K562 (cell line): ENCODE measurements around the gene KRTAP3-2. TPM values are rescaled to one million over a fixed set of nuclear protein-coding genes. Genes with fewer than 3 reads are reported as not detected.

Experiments
- ATAC-seq: fragments of 200-7000 bp; cut with Tn5 transposase; 3 replicates; pipeline ENCODE4 v1.9.1; 2020; ENCODE audit warnings: moderate library complexity
- BruUV-seq: library from RNA; stranded (reverse); fragments of 400-500 nt; replicated peaks from 2 replicates; lab custom pipeline; 2021; lab: Mats Ljungman, UMichigan
- CTCF ChIA-PET: fragments of 300-600 bp; formaldehyde crosslinking; extraction: SDS; loops from one replicate; lab custom pipeline; 2021; ENCODE audit warnings: low intra/inter-chr PET ratio; lab: Yijun Ruan, JAX
- POLR2A ChIA-PET: fragments of 300-600, 350-650 bp; sonication (Branson Sonifier 250); formaldehyde crosslinking; extraction: SDS; loops from one replicate; lab custom pipeline; 2021; ENCODE audit warnings: antibody characterized with exemption, inconsistent platforms; lab: Yijun Ruan, JAX
- DNase-seq, 4 experiments: peaks; one replicate each; pipeline versions ENCODE4 v3.0.0 to v3.0.0-alpha.2; 2011 to 2018; ENCODE audit warnings: low spot score in 3 of 4, mixed read lengths in 3 of 4; ENCODE audit errors: extremely low read depth in 1 of 4
- FAIRE-seq: peaks from 2 replicates; lab custom pipeline; 2011; peaks lifted over from hg19 to GRCh38; lab: Jason Lieb, UNC
- H2AFZ ChIP-seq: 2 replicates; pipeline ENCODE4 v1.6.0; 2011; ENCODE audit warnings: low read depth, low read length, control low read depth, inconsistent platforms
- H3K27ac ChIP-seq: fragments of 200-600 bp; 3 replicates; pipeline ENCODE4 v1.8.0; 2011; ENCODE audit warnings: low read depth, mild to moderate bottlenecking, control low read depth, inconsistent platforms, low read length, moderate library complexity, mixed read lengths; ENCODE audit errors: extremely low read depth
- H3K27me3 ChIP-seq, 2 experiments: fragments of 300-600 bp in 1 of 2; 2 replicates in 1 of 2; 3 replicates in 1 of 2; pipeline versions ENCODE4 v1.6.0 to v1.8.0; 2011; ENCODE audit warnings: inconsistent platforms in 2 of 2, low read length in 2 of 2, mild to moderate bottlenecking in 1 of 2, mixed read lengths in 1 of 2, moderate library complexity in 1 of 2; ENCODE audit not compliant: control insufficient read depth in 2 of 2, insufficient read depth in 2 of 2
- H3K36me3 ChIP-seq: fragments of 300-600 bp; 3 replicates; pipeline ENCODE4 v1.8.0; 2011; ENCODE audit warnings: mild to moderate bottlenecking, low read length, inconsistent platforms; ENCODE audit not compliant: control insufficient read depth, insufficient read depth
- H3K4me1 ChIP-seq, 2 experiments: fragments of 200-600 bp in 1 of 2; replicated peaks in 1 of 2; 2 replicates in 1 of 2; 3 replicates in 1 of 2; pipeline versions ENCODE4 v1.5.1 to v1.8.0; 2011; ENCODE audit warnings: inconsistent platforms in 2 of 2, low read length in 2 of 2, mild to moderate bottlenecking in 1 of 2, mixed read lengths in 1 of 2, moderate library complexity in 1 of 2; ENCODE audit not compliant: control insufficient read depth in 2 of 2, insufficient read depth in 2 of 2
- H3K4me2 ChIP-seq: 2 replicates; pipeline ENCODE4 v1.6.1; 2011; ENCODE audit warnings: low read length, control low read depth, inconsistent platforms, mixed read lengths; ENCODE audit not compliant: insufficient read depth
- H3K4me3 ChIP-seq: fragments of 200-600 bp; sonication (generic), shearing (Covaris generic); 2 replicates; pipeline ENCODE4 v1.5.1; 2016; ENCODE audit warnings: control low read depth, inconsistent platforms
- H3K79me2 ChIP-seq: fragments of 200-600 bp; 3 replicates; pipeline ENCODE4 v1.8.0; 2011; ENCODE audit warnings: low read length, inconsistent platforms; ENCODE audit not compliant: control insufficient read depth, insufficient read depth
- H3K9ac ChIP-seq, 2 experiments: 2 replicates each; pipeline versions ENCODE4 v1.6.0 to v1.6.1; 2011; ENCODE audit warnings: low read depth in 2 of 2, low read length in 2 of 2, control low read depth in 1 of 2, inconsistent platforms in 1 of 2, mild to moderate bottlenecking in 1 of 2, mixed read lengths in 1 of 2; ENCODE audit not compliant: insufficient read depth in 1 of 2
- H3K9me1 ChIP-seq: one replicate; pipeline ENCODE4 v1.6.0; 2011; ENCODE audit warnings: inconsistent platforms, mild to moderate bottlenecking, low read length, moderate library complexity; ENCODE audit not compliant: control insufficient read depth, insufficient read depth
- H3K9me3 ChIP-seq: replicated peaks from 2 replicates; pipeline ENCODE4 v1.5.1; 2011; ENCODE audit warnings: low read depth, low read length, inconsistent platforms; ENCODE audit not compliant: control insufficient read depth, insufficient read depth
- H4K20me1 ChIP-seq: replicated peaks from 2 replicates; pipeline ENCODE4 v1.6.1; 2011; ENCODE audit warnings: low read length, inconsistent platforms, mixed read lengths; ENCODE audit not compliant: control insufficient read depth, insufficient read depth
- CTCF ChIP-seq, 3 experiments: IDR thresholded peaks in 2 of 3; conservative IDR thresholded peaks in 1 of 3; 2 replicates each; pipeline ENCODE4 v1.5.1; 2011 to 2012; ENCODE audit warnings: low read length in 3 of 3, mild to moderate bottlenecking in 3 of 3, control low read depth in 2 of 3, improper control_type of control experiment in 1 of 3, inconsistent platforms in 1 of 3, low read depth in 1 of 3, mixed read lengths in 1 of 3, moderate library complexity in 1 of 3; ENCODE audit not compliant: insufficient read depth in 2 of 3
- ELF2 ChIP-seq: fragments of 250-450 bp; sonication (Bioruptor Pico); IDR thresholded peaks from 2 replicates; pipeline ENCODE4 v1.5.0; 2021; ENCODE audit warnings: mild to moderate bottlenecking
- FOS ChIP-seq: IDR thresholded peaks from 3 replicates; pipeline ENCODE4 v1.6.1; 2011; ENCODE audit not compliant: insufficient read length; ENCODE audit errors: extremely low read depth
- MAFF ChIP-seq: IDR thresholded peaks from 2 replicates; pipeline ENCODE4 v1.6.1; 2012; ENCODE audit warnings: low read length, improper control_type of control experiment
- NR2C2 ChIP-seq, 2 experiments: fragments of 200-800 bp in 1 of 2; sonication (Bioruptor generic) in 1 of 2; sonication (generic) in 1 of 2; formaldehyde crosslinking in 1 of 2; IDR thresholded peaks; 2 replicates each; pipeline versions ENCODE4 v1.6.1 to v1.8.0; 2016 to 2022; ENCODE audit warnings: mild to moderate bottlenecking in 1 of 2, missing compliant biosample characterization in 1 of 2, missing genetic modification characterization in 1 of 2, missing genetic modification reagents in 1 of 2
- PHTF2 ChIP-seq: fragments of 250-450 bp; sonication (Bioruptor Pico); IDR thresholded peaks from 2 replicates; pipeline ENCODE4 v1.5.0; 2021; ENCODE audit warnings: mild to moderate bottlenecking
- POLR3A ChIP-seq: IDR thresholded peaks from 2 replicates; pipeline ENCODE4 v1.6.1; 2011; ENCODE audit warnings: borderline replicate concordance, mild to moderate bottlenecking, moderate library complexity; ENCODE audit not compliant: insufficient read length, insufficient read depth; ENCODE audit errors: extremely low read depth
- U2AF2 ChIP-seq: fragments of 200-400 bp; formaldehyde crosslinking; optimal IDR thresholded peaks from 2 replicates; pipeline ENCODE3; 2017; ENCODE audit warnings: low read depth, mild to moderate bottlenecking, low read length
- ZBTB2 ChIP-seq: fragments of 450-650 bp; IDR thresholded peaks from 2 replicates; pipeline ENCODE4 v1.6.1; 2016; ENCODE audit warnings: antibody characterized with exemption
- ZBTB49 ChIP-seq: sonication (generic); formaldehyde crosslinking; IDR thresholded peaks from 2 replicates; pipeline ENCODE4 v1.8.0; 2022; ENCODE audit warnings: missing genetic modification reagents, mild to moderate bottlenecking, borderline replicate concordance
- ZC3H8 ChIP-seq: fragments of 450-650 bp; IDR thresholded peaks from 2 replicates; pipeline ENCODE4 v1.6.1; 2017
- ZNF3 ChIP-seq: fragments of 250-450 bp; sonication (Bioruptor Pico); IDR thresholded peaks from 2 replicates; pipeline ENCODE4 v1.5.0; 2021; ENCODE audit warnings: mild to moderate bottlenecking, moderate library complexity
- ZNF316 ChIP-seq: fragments of 450-650 bp; IDR thresholded peaks from 2 replicates; pipeline ENCODE4 v1.6.1; 2016
- WGBS: fragments of 100-300 bp; shearing (Covaris generic); methylation state at CpG from one replicate; pipeline ENCODE4 v1.1.6; 2016; ENCODE audit warnings: low coverage, mixed read lengths; ENCODE audit not compliant: insufficient coverage; ENCODE audit errors: missing lambda C conversion rate; 5-methylcytosine and 5-hydroxymethylcytosine counted together
- in situ Hi-C: fragments of 300-500 bp; cut with MboI; formaldehyde crosslinking; loops from 4 replicates; pipeline ENCODE4 v1.15.0; 2018; ENCODE audit warnings: inconsistent platforms, mixed read lengths
- intact Hi-C: fragments of 100-400 bp; cut with micrococcal nuclease; formaldehyde crosslinking; loops from 2 replicates; pipeline ENCODE4 v1.14.2; 2022
- polyA plus RNA-seq, 8 experiments: library from polyadenylated mRNA; depleted of rRNA in 4 of 8; stranded (reverse) in 5 of 8; unstranded in 3 of 8; fragments of >200 nt; fragmentation: Nextera tagmentation in 2 of 8; fragmentation: Illumina TruSeq in 1 of 8; extraction: Ambion mirVana in 2 of 8; extraction: Trizol in 1 of 8; gene quantifications; 2 replicates each; pipeline versions ENCODE4 v1.2.1 to v1.2.3, GENCODE V29; 2011 to 2014; ENCODE audit warnings: inconsistent platforms in 1 of 8, missing spikeins in 1 of 8
- total RNA-seq, 7 experiments: library from RNA; depleted of rRNA in 6 of 7; stranded (reverse); fragments of >200 nt in 6 of 7; fragmentation: Illumina TruSeq in 2 of 7; extraction: Trizol in 2 of 7; gene quantifications; 2 replicates each; pipeline versions ENCODE4 v1.2.1 to v1.2.3, GENCODE V29; 2011 to 2021; ENCODE audit warnings: low replicate concordance in 1 of 7
- TF ChIP-seq, protein P1 (sequence below): fragments of 450-650 bp; IDR thresholded peaks from one replicate; pipeline ENCODE4 v1.6.1; 2018; ENCODE audit warnings: mild to moderate bottlenecking, moderate library complexity; ENCODE audit not compliant: partially characterized antibody

KRTAP3-2 gene
- total and polyA plus RNA-seq, 9 of the 15 experiments (the other 6 are each of a cell fraction or from before 2014, with no cell fraction given): not detected

- FAIRE-seq (no peak), DNase-seq (no peak), ATAC-seq (no peak)
- CTCF ChIA-PET: no interaction called here
- 0% methylated on average over 3 of the region's 3 CpGs for WGBS
- Histone ChIP-seq H3K9me1 (no peaks in the 10 kb centered on the region), H3K4me2 (no peak overlapping the region), H3K4me3 (no peak overlapping the region), H3K36me3 (no peaks in the 10 kb centered on the region), H3K4me1 (peaks cover 0 to 2% of the 10 kb centered on the region in 2 experiments; a peak in 1 of 5 replicates), H3K79me2 (no peaks in the 10 kb centered on the region), H4K20me1 (no peaks in the 10 kb centered on the region), H3K9ac (no peak overlapping the region), H2AFZ (no peak overlapping the region), H3K9me3 (no peaks in the 10 kb centered on the region), H3K27me3 (peaks cover 0 to 10% of the 10 kb centered on the region in 2 experiments; a peak in 2 of 5 replicates), H3K27ac (no peak overlapping the region)
- intact Hi-C loops: no loop called here
- BruUV-seq: no TSS peak
- POLR2A ChIA-PET: no interaction called here
- in situ Hi-C loops: no loop called here
- TF ChIP-seq POLR3A (no peak), PHTF2 (no peak), ZBTB2 (no peak), NR2C2 (CRISPR knock-in tag; IDR thresholded peaks at IDR 0.05) (no peak), NR2C2 (tag; IDR thresholded peaks at IDR 0.05) (no peak), FOS (no peak), CTCF (IDR thresholded peaks at IDR 0.05 in 2 of 3, conservative IDR thresholded peaks at IDR 0.05 in 1 of 3; ENCODE audit: insufficient read depth in 2 of 3, low read depth in 1 of 3, low read length in 3 of 3) (no peak), ZBTB49 (CRISPR knock-in tag) (no peak), ZC3H8 (no peak), U2AF2 (no peak), MAFF (no peak), ZNF316 (no peak), ELF2 (CRISPR knock-in tag) (no peak), ZNF3 (no peak)
- TF ChIP-seq, protein P1, sequence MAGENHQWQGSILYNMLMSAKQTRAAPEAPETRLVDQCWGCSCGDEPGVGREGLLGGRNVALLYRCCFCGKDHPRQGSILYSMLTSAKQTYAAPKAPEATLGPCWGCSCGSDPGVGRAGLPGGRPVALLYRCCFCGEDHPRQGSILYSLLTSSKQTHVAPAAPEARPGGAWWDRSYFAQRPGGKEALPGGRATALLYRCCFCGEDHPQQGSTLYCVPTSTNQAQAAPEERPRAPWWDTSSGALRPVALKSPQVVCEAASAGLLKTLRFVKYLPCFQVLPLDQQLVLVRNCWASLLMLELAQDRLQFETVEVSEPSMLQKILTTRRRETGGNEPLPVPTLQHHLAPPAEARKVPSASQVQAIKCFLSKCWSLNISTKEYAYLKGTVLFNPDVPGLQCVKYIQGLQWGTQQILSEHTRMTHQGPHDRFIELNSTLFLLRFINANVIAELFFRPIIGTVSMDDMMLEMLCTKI: no peak
These were observed 25.0 kb upstream of the KRTAP3-2 start for GRCh38 chr17:41024697-41025096.
